SU-DHL-6 (cell line): ENCODE results near the gene CARD10.

Experiments
- H2AFZ ChIP-seq: fragments of 200-600 bp; sonication (generic); 2 replicates; pipeline ENCODE4 v1.6.1; 2014; ENCODE audit warnings: low read depth, mild to moderate bottlenecking, moderate library complexity, mixed read lengths, antibody characterized with exemption, low read length; ENCODE audit not compliant: severe bottlenecking
- H3F3A ChIP-seq: fragments of 200-600 bp; shearing (Covaris generic); 2 replicates; pipeline ENCODE4 v1.6.0; 2016; ENCODE audit warnings: antibody characterized with exemption, mild to moderate bottlenecking; ENCODE audit not compliant: insufficient read depth
- H3K27ac ChIP-seq: fragments of 200-600 bp; sonication (generic); 2 replicates; pipeline ENCODE4 v1.5.1; 2016; ENCODE audit warnings: low read depth, mild to moderate bottlenecking, low read length, moderate library complexity, mixed read lengths
- H3K27me3 ChIP-seq: fragments of 200-600 bp; sonication (generic), shearing (Covaris generic); 2 replicates; pipeline ENCODE4 v1.6.0; 2014; ENCODE audit warnings: mild to moderate bottlenecking, low read length
- H3K36me3 ChIP-seq: fragments of 200-600 bp; sonication (generic); 2 replicates; pipeline ENCODE4 v1.6.1; 2014; ENCODE audit warnings: mild to moderate bottlenecking, low read length, mixed read lengths
- H3K4me2 ChIP-seq: fragments of 300-600, 200-600 bp; shearing (Covaris generic), sonication (generic); 2 replicates; pipeline ENCODE4 v1.6.0; 2014; ENCODE audit warnings: low read length, low read depth, mild to moderate bottlenecking; ENCODE audit not compliant: poor library complexity, severe bottlenecking
- H3K4me3 ChIP-seq: fragments of 200-600 bp; sonication (generic); 2 replicates; pipeline ENCODE4 v1.5.1; 2014; ENCODE audit warnings: antibody characterized with exemption, low read length, mild to moderate bottlenecking, mixed read lengths; ENCODE audit not compliant: insufficient read depth, poor library complexity, severe bottlenecking
- H3K79me2 ChIP-seq: fragments of 200-600 bp; sonication (generic); 2 replicates; pipeline ENCODE4 v1.6.1; 2014; ENCODE audit warnings: mild to moderate bottlenecking, low read length, moderate library complexity; ENCODE audit not compliant: insufficient read depth
- H3K9ac ChIP-seq: fragments of 200-600 bp; sonication (generic); 2 replicates; pipeline ENCODE4 v1.7.0; 2014; ENCODE audit warnings: mild to moderate bottlenecking, low read length
- H3K9me2 ChIP-seq: fragments of 200-600 bp; sonication (generic); replicated peaks from 2 replicates; pipeline ENCODE4 v1.6.1; 2014; ENCODE audit warnings: low read length; ENCODE audit not compliant: insufficient read depth
- H3K9me3 ChIP-seq: fragments of 200-600 bp; sonication (generic); 2 replicates; pipeline ENCODE4 v1.6.1; 2014; ENCODE audit warnings: low read length, mixed read lengths; ENCODE audit not compliant: insufficient read depth
- H4K20me1 ChIP-seq: fragments of 200-600 bp; sonication (generic); 2 replicates; pipeline ENCODE4 v1.6.1; 2014; ENCODE audit warnings: low read depth, mild to moderate bottlenecking, antibody characterized with exemption, low read length, moderate library complexity, mixed read lengths
- CTCF ChIP-seq: fragments of 200-600 bp; sonication (generic); IDR thresholded peaks from one replicate; pipeline ENCODE4 v1.5.1; 2017; ENCODE audit warnings: antibody characterized with exemption, mild to moderate bottlenecking, low read length, moderate library complexity; ENCODE audit not compliant: insufficient read depth, poor library complexity, severe bottlenecking
- EZH2phosphoT487 ChIP-seq: fragments of 200-600 bp; sonication (generic), shearing (Covaris generic); conservative IDR thresholded peaks from 2 replicates; pipeline ENCODE4 v1.6.1; 2018; ENCODE audit warnings: mild to moderate bottlenecking, antibody characterized with exemption, low read length, moderate library complexity, mixed read lengths

Gene CARD10

GRCh38 chr22:37505989-37506388, 13.2 kb downstream of the CARD10 start:
- H3K9me3 ChIP-seq = no peaks in the 10 kb centered on the region
- H3K4me2 ChIP-seq = no peak overlapping the region
- H3K36me3 ChIP-seq = no peaks in the 10 kb centered on the region
- no peaks in the 10 kb centered on the region for H3K9me2 ChIP-seq
- H3K27me3 ChIP-seq = no peaks in the 10 kb centered on the region
- TF ChIP-seq EZH2phosphoT487 (no peak), CTCF (no peak)
- H3K79me2 ChIP-seq = no peaks in the 10 kb centered on the region
- no peaks in the 10 kb centered on the region for H3F3A ChIP-seq
- no peaks in the 10 kb centered on the region for H4K20me1 ChIP-seq
- no peak overlapping the region for H3K9ac ChIP-seq
- H2AFZ ChIP-seq = no peak overlapping the region
- H3K27ac ChIP-seq = no peak overlapping the region
- H3K4me3 ChIP-seq = no peak overlapping the region

- no peak overlapping the region for H3K9ac ChIP-seq
- H3K79me2 ChIP-seq = no peaks in the 10 kb centered on the region
- no peaks in the 10 kb centered on the region for H3K9me2 ChIP-seq
- H4K20me1 ChIP-seq = no peaks in the 10 kb centered on the region
- H2AFZ ChIP-seq = no peak overlapping the region
- no peak overlapping the region for H3K4me2 ChIP-seq
- H3K9me3 ChIP-seq = no peaks in the 10 kb centered on the region
- H3K4me3 ChIP-seq = no peak overlapping the region
- TF ChIP-seq CTCF (no peak), EZH2phosphoT487 (no peak)
- no peaks in the 10 kb centered on the region for H3F3A ChIP-seq
- no peak overlapping the region for H3K27ac ChIP-seq
- H3K27me3 ChIP-seq = no peaks in the 10 kb centered on the region
- H3K36me3 ChIP-seq = no peaks in the 10 kb centered on the region
These were observed 13.7 kb downstream of the CARD10 start for GRCh38 chr22:37505565-37505964.

- Histone ChIP-seq H3K36me3 (no peaks in the 10 kb centered on the region), H3K4me2 (no peak overlapping the region), H3K79me2 (no peaks in the 10 kb centered on the region), H3K4me3 (no peak overlapping the region), H2AFZ (no peak overlapping the region), H3K9ac (no peak overlapping the region), H3K9me3 (no peaks in the 10 kb centered on the region), H3K9me2 (no peaks in the 10 kb centered on the region), H3F3A (no peaks in the 10 kb centered on the region), H3K27ac (no peak overlapping the region), H4K20me1 (no peaks in the 10 kb centered on the region), H3K27me3 (no peaks in the 10 kb centered on the region)
- no peak for TF ChIP-seq EZH2phosphoT487
- TF ChIP-seq CTCF = no peak
These were observed 14.3 kb downstream of the CARD10 start for GRCh38 chr22:37504964-37505363.
